HEK293 (cell line): Measurements from ENCODE around the gene ARFGEF2.

Source experiments
- MZF1 ChIP-seq: fragments of 450-650 bp; formaldehyde crosslinking; IDR thresholded peaks from 2 replicates; pipeline ENCODE4 v1.5.1; 2017; ENCODE audit warnings: missing biosample characterization, missing genetic modification characterization, borderline replicate concordance
- TCF7L2 ChIP-seq: IDR thresholded peaks from 2 replicates; pipeline ENCODE4 v1.6.1; 2011; ENCODE audit warnings: low read depth, mild to moderate bottlenecking, inconsistent platforms, low read length, moderate library complexity, borderline replicate concordance
- YY2 ChIP-seq: fragments of 450-650 bp; formaldehyde crosslinking; IDR thresholded peaks from 2 replicates; pipeline ENCODE4 v1.5.1; 2016; ENCODE audit warnings: missing biosample characterization, missing genetic modification characterization
- ZNF174 ChIP-seq: fragments of 450-650 bp; formaldehyde crosslinking; IDR thresholded peaks from 2 replicates; pipeline ENCODE4 v1.5.0; 2017; ENCODE audit warnings: missing biosample characterization, mild to moderate bottlenecking, missing genetic modification characterization
- ZNF792 ChIP-seq: fragments of 450-650 bp; formaldehyde crosslinking; IDR thresholded peaks from 2 replicates; pipeline ENCODE4 v1.5.1; 2016; ENCODE audit warnings: missing biosample characterization, missing genetic modification characterization
- TF ChIP-seq, protein P1 (sequence below): fragments of 450-650 bp; formaldehyde crosslinking; IDR thresholded peaks from 2 replicates; pipeline ENCODE4 v1.5.1; 2016; ENCODE audit warnings: missing biosample characterization, missing genetic modification characterization
- TF ChIP-seq, protein P2 (sequence below): IDR thresholded peaks from 2 replicates; pipeline ENCODE4 v1.6.1; 2011; ENCODE audit warnings: mild to moderate bottlenecking, low read depth, low read length, borderline replicate concordance
- TF ChIP-seq, protein P3 (sequence below): fragments of 450-650 bp; formaldehyde crosslinking; IDR thresholded peaks from 2 replicates; pipeline ENCODE4 v1.5.1; 2016; ENCODE audit warnings: missing biosample characterization, missing genetic modification characterization

DNA sequence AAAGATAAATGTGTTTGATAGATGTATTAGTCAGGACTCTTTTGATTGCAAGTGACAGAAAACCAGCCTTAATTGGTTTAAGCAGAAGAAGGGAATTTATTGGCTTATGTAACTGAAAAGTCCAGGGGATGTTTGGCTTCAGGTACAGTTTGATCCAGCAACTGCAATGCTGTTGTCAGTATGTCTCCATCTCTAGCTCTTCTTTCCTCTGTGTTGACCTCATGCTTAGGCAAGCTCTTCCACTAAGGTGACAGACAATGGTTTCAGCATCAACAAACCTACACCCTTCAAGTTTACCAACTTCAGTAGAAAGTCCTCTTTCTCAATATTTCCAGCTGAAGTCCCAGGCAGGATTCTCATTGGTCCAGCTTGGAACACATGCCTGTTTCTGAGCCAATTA lies 28.1 kb upstream of the ARFGEF2 start:
- no peak for TF ChIP-seq YY2 (tag by site-specific recombination)
- TF ChIP-seq, protein P1, sequence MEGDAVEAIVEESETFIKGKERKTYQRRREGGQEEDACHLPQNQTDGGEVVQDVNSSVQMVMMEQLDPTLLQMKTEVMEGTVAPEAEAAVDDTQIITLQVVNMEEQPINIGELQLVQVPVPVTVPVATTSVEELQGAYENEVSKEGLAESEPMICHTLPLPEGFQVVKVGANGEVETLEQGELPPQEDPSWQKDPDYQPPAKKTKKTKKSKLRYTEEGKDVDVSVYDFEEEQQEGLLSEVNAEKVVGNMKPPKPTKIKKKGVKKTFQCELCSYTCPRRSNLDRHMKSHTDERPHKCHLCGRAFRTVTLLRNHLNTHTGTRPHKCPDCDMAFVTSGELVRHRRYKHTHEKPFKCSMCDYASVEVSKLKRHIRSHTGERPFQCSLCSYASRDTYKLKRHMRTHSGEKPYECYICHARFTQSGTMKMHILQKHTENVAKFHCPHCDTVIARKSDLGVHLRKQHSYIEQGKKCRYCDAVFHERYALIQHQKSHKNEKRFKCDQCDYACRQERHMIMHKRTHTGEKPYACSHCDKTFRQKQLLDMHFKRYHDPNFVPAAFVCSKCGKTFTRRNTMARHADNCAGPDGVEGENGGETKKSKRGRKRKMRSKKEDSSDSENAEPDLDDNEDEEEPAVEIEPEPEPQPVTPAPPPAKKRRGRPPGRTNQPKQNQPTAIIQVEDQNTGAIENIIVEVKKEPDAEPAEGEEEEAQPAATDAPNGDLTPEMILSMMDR (tag by site-specific recombination) = no peak
- TF ChIP-seq ZNF174 (tag by site-specific recombination) = no peak
- TF ChIP-seq ZNF792 (tag by site-specific recombination) = no peak
- no peak for TF ChIP-seq MZF1 (tag by site-specific recombination)
- TF ChIP-seq, protein P2, sequence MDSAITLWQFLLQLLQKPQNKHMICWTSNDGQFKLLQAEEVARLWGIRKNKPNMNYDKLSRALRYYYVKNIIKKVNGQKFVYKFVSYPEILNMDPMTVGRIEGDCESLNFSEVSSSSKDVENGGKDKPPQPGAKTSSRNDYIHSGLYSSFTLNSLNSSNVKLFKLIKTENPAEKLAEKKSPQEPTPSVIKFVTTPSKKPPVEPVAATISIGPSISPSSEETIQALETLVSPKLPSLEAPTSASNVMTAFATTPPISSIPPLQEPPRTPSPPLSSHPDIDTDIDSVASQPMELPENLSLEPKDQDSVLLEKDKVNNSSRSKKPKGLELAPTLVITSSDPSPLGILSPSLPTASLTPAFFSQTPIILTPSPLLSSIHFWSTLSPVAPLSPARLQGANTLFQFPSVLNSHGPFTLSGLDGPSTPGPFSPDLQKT = no peak
- TF ChIP-seq, protein P3, sequence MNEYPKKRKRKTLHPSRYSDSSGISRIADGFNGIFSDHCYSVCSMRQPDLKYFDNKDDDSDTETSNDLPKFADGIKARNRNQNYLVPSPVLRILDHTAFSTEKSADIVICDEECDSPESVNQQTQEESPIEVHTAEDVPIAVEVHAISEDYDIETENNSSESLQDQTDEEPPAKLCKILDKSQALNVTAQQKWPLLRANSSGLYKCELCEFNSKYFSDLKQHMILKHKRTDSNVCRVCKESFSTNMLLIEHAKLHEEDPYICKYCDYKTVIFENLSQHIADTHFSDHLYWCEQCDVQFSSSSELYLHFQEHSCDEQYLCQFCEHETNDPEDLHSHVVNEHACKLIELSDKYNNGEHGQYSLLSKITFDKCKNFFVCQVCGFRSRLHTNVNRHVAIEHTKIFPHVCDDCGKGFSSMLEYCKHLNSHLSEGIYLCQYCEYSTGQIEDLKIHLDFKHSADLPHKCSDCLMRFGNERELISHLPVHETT = no peak
- TF ChIP-seq TCF7L2 = no peak
